HCT116 (cell line): ENCODE data around the gene HES1. TPM values are rescaled to one million over a fixed set of nuclear protein-coding genes. Genes with fewer than 3 reads are reported as not detected.

Experiments used
- ATAC-seq: fragments of 200-7000 bp; cut with Tn5 transposase; 2 replicates; pipeline ENCODE4 v1.9.1; 2020; ENCODE audit warnings: mild to moderate bottlenecking, moderate library complexity
- BruUV-seq: library from RNA; stranded (reverse); fragments of 400-500 nt; replicated peaks from 2 replicates; lab custom pipeline; 2021; lab: Mats Ljungman, UMichigan
- CTCF ChIA-PET: fragments of 300-600 bp; sonication (Branson Sonifier 250); formaldehyde crosslinking; loops from one replicate; lab custom pipeline; 2021; ENCODE audit warnings: antibody characterized with exemption; lab: Charles Lee
- POLR2A ChIA-PET: fragments of 300-600, 350-600 bp; sonication (Branson Sonifier 250); formaldehyde crosslinking; loops from one replicate; lab custom pipeline; 2021; ENCODE audit warnings: antibody characterized with exemption; lab: Charles Lee
- RAD21 ChIA-PET, 2 experiments: fragments of 300-600 bp; sonication (Branson Sonifier 250); formaldehyde crosslinking; loops; one replicate each; lab custom pipeline; 2023; ENCODE audit warnings: low total read pairs in 2 of 2; ENCODE audit not compliant: uncharacterized antibody in 2 of 2, unreplicated experiment in 2 of 2, low non-redundant PET in 1 of 2; lab: Charles Lee
- DNase-seq: peaks from one replicate; pipeline ENCODE4 v3.0.0-alpha.2; 2010; ENCODE audit warnings: low read depth, low spot score
- H2AFZ ChIP-seq: fragments of 200-600 bp; shearing (Covaris generic), sonication (generic); 2 replicates; pipeline ENCODE4 v1.6.1; 2017; ENCODE audit warnings: low read depth, mixed run types, mixed read lengths, antibody characterized with exemption, low read length; ENCODE audit not compliant: poor library complexity, severe bottlenecking
- H3K27ac ChIP-seq: 2 replicates; pipeline ENCODE4 v1.5.1; 2012; ENCODE audit warnings: low read depth, low read length
- H3K27me3 ChIP-seq: fragments of 200-600 bp; sonication (generic); 2 replicates; pipeline ENCODE4 v1.6.1; 2016; ENCODE audit warnings: mixed run types, low read length, mixed read lengths; ENCODE audit not compliant: insufficient read depth
- H3K36me3 ChIP-seq, 2 experiments: fragments of 200-500 bp in 1 of 2; fragments of 200-600 bp in 1 of 2; sonication (Bioruptor generic) in 1 of 2; sonication (generic) in 1 of 2; 2 replicates each; pipeline versions ENCODE4 v1.5.1 to v1.6.1; 2014 to 2016; ENCODE audit warnings: low read length in 2 of 2, inconsistent platforms in 1 of 2, mixed read lengths in 1 of 2, mixed run types in 1 of 2; ENCODE audit not compliant: insufficient read depth in 2 of 2, control insufficient read depth in 1 of 2
- H3K4me1 ChIP-seq, 2 experiments: fragments of 200-600 bp in 1 of 2; sonication (generic) in 1 of 2; 2 replicates each; pipeline versions ENCODE4 v1.5.1 to v1.6.1; 2012 to 2017; ENCODE audit warnings: low read length in 2 of 2, inconsistent platforms in 1 of 2, mild to moderate bottlenecking in 1 of 2, mixed read lengths in 1 of 2, mixed run types in 1 of 2, moderate library complexity in 1 of 2; ENCODE audit not compliant: insufficient read depth in 2 of 2, control insufficient read depth in 1 of 2
- H3K4me2 ChIP-seq: fragments of 200-600 bp; sonication (generic); 2 replicates; pipeline ENCODE4 v1.6.1; 2017; ENCODE audit warnings: mixed run types, low read length, mixed read lengths
- H3K4me3 ChIP-seq, 2 experiments: fragments of 200-600 bp in 1 of 2; sonication (generic) in 1 of 2; replicated peaks in 1 of 2; 2 replicates each; pipeline ENCODE4 v1.5.1; 2011 to 2016; ENCODE audit warnings: low read length in 2 of 2, control low read depth in 1 of 2, low read depth in 1 of 2, mild to moderate bottlenecking in 1 of 2, mixed read lengths in 1 of 2, mixed run types in 1 of 2
- H3K79me2 ChIP-seq: fragments of 200-600 bp; sonication (generic); 2 replicates; pipeline ENCODE4 v1.6.1; 2017; ENCODE audit warnings: mild to moderate bottlenecking, mixed run types, low read length, moderate library complexity, mixed read lengths; ENCODE audit not compliant: insufficient read depth
- H3K9ac ChIP-seq: fragments of 200-600 bp; sonication (generic); 2 replicates; pipeline ENCODE4 v1.6.1; 2016; ENCODE audit warnings: low read length, mixed read lengths
- H3K9me2 ChIP-seq: fragments of 200-600 bp; sonication (generic), shearing (Covaris generic); 2 replicates; pipeline ENCODE4 v1.6.1; 2017; ENCODE audit warnings: mixed run types, mild to moderate bottlenecking, moderate library complexity; ENCODE audit not compliant: insufficient read depth
- H3K9me3 ChIP-seq, 2 experiments: fragments of 200-500 bp in 1 of 2; fragments of 200-600 bp in 1 of 2; sonication (Bioruptor generic) in 1 of 2; sonication (generic) in 1 of 2; 2 replicates each; pipeline ENCODE4 v1.6.1; 2014 to 2017; ENCODE audit warnings: low read length in 2 of 2, mixed read lengths in 2 of 2, inconsistent platforms in 1 of 2, low read depth in 1 of 2, mild to moderate bottlenecking in 1 of 2, mixed run types in 1 of 2, moderate library complexity in 1 of 2; ENCODE audit not compliant: control insufficient read depth in 1 of 2, insufficient read depth in 1 of 2
- H4K20me1 ChIP-seq: fragments of 200-600 bp; sonication (generic), shearing (Covaris generic); 2 replicates; pipeline ENCODE4 v1.6.1; 2017; ENCODE audit warnings: mixed run types, mild to moderate bottlenecking, moderate library complexity; ENCODE audit not compliant: insufficient read depth
- CEBPB ChIP-seq: IDR thresholded peaks from 2 replicates; pipeline ENCODE4 v1.6.1; 2012; ENCODE audit warnings: low read depth
- RAD21 ChIP-seq: IDR thresholded peaks from 2 replicates; pipeline ENCODE4 v1.6.1; 2012; ENCODE audit warnings: low read depth, mild to moderate bottlenecking
- SIN3A ChIP-seq: IDR thresholded peaks from 2 replicates; pipeline ENCODE4 v1.6.1; 2012; ENCODE audit warnings: low read depth
- SP1 ChIP-seq: IDR thresholded peaks from 2 replicates; pipeline ENCODE4 v1.6.1; 2012; ENCODE audit warnings: low read depth
- SRF ChIP-seq: IDR thresholded peaks from 2 replicates; pipeline ENCODE4 v1.6.1; 2012; ENCODE audit warnings: low read depth
- ZNF274 ChIP-seq: fragments of 200-500 bp; sonication (Bioruptor generic); IDR thresholded peaks from 2 replicates; pipeline ENCODE4 v1.6.1; 2014; ENCODE audit warnings: mild to moderate bottlenecking, low read depth, low read length, inconsistent platforms
- intact Hi-C: fragments of 100-400 bp; cut with micrococcal nuclease; formaldehyde crosslinking; loops from 2 replicates; pipeline ENCODE4 v1.10.0; 2022
- total RNA-seq: library from RNA; stranded (reverse); gene quantifications from one replicate; pipeline ENCODE4 v1.2.1, GENCODE V29; 2021; ENCODE audit not compliant: unreplicated experiment

Gene HES1
- total RNA-seq, 1 experiment from 2014 or later: 32.9 TPM

DNA sequence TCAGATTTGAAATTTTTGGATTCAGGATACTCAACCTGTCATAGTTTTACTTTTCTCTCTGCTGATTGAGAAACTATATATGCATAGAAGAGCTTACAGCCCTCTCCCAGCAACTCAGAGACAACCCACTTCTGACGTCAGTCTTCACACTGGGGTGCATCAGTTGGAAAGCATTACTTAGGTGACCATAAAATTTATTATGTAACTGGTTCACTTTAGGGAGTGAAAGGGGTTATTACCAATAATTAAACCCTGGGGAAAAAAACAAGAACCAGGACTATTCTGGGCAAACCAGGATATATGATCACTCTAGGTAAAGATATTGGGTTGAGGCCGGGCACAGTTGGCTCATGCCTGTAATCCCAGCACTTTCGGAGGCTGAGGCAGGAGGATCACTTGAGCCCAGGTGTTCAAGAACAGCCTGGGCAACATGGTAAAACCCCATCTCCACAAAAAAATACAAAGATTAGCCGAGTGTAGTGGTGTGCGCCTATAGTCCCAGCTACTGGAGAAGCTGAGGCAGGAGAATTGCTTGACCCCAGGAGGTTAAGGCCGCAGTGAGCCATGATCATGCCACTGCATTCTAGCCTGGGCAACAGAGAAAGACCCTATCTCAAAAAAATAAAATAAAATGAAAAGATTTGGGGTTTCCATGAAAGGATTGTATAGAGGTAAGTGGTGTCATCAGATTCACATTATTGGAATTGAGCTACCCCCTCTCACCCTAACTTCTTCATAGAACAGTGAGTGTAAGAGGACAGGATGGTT, 27.1 kb downstream of the HES1 start:
- H3K27me3 ChIP-seq: no peaks in the 10 kb centered on the region
- H3K9ac ChIP-seq: no peak overlapping the region
- POLR2A ChIA-PET: no interaction called here
- H3K79me2 ChIP-seq: no peaks in the 10 kb centered on the region
- no peaks in the 10 kb centered on the region for H3K9me3 ChIP-seq
- CTCF ChIA-PET: interaction anchor here (1.1 kb wide), 1 partner anchor 152 kb away, joined by 3 read pairs; no protein-coding TSS in a partner anchor
- H2AFZ ChIP-seq: no peak overlapping the region
- TF ChIP-seq SRF: no peak
- no peak for TF ChIP-seq SIN3A
- TF ChIP-seq SP1: no peak
- ATAC-seq: no peak
- H3K36me3 ChIP-seq: no peaks in the 10 kb centered on the region
- no peaks in the 10 kb centered on the region for H4K20me1 ChIP-seq
- no TSS peak for BruUV-seq
- no peak overlapping the region for H3K27ac ChIP-seq
- no peak for DNase-seq
- peaks cover 5 to 25% of the 10 kb centered on the region in 2 experiments; a peak in 3 of 4 replicates for H3K4me1 ChIP-seq
- H3K4me2 ChIP-seq: no peak overlapping the region
- intact Hi-C loops: no loop called here
- no peaks in the 10 kb centered on the region for H3K9me2 ChIP-seq
- no peak overlapping the region for H3K4me3 ChIP-seq
- RAD21 ChIA-PET: no interaction called here

GRCh38 chr3:194163697-194164096, 27.7 kb downstream of the HES1 start:
- no peak for ATAC-seq
- no peak for DNase-seq
- no TSS peak for BruUV-seq
- peaks cover 2 to 25% of the 10 kb centered on the region in 2 experiments; a peak in 3 of 4 replicates for H3K4me1 ChIP-seq
- no peak overlapping the region for H3K4me3 ChIP-seq
- POLR2A ChIA-PET: no interaction called here
- no peak overlapping the region for H3K27ac ChIP-seq
- H3K9me2 ChIP-seq: no peaks in the 10 kb centered on the region
- CTCF ChIA-PET: no interaction called here
- RAD21 ChIA-PET: no interaction called here
- no peak overlapping the region for H2AFZ ChIP-seq
- intact Hi-C loops: no loop called here
- TF ChIP-seq CEBPB: no peak
- TF ChIP-seq ZNF274: no peak
- TF ChIP-seq RAD21: no peak
- H3K4me2 ChIP-seq: no peak overlapping the region
- no peaks in the 10 kb centered on the region for H3K36me3 ChIP-seq
- no peaks in the 10 kb centered on the region for H3K27me3 ChIP-seq
- no peaks in the 10 kb centered on the region for H3K9me3 ChIP-seq
- no peaks in the 10 kb centered on the region for H3K79me2 ChIP-seq
- H4K20me1 ChIP-seq: no peaks in the 10 kb centered on the region
- H3K9ac ChIP-seq: no peak overlapping the region
